ENCODE measurements around the gene UCHL1. TPM values are rescaled to one million over a fixed set of nuclear protein-coding genes. Genes with fewer than 3 reads are reported as not detected.
"Not testable (repeated sequence)": the region's sequence is repeated elsewhere in the genome, so short reads cannot be mapped to it uniquely, and the experiment has no call there.

The UCHL1 gene
- total RNA-seq, 1 donor from 2014 or later = 7.2 TPM

- Histone ChIP-seq H3K4me3 (no peak overlapping the region), H3K9me3 (no peaks in the 10 kb centered on the region), H3K4me1 (peaks cover 8% of the 10 kb centered on the region), H3K27me3 (no peaks in the 10 kb centered on the region), H3K27ac (no peak overlapping the region), H3K36me3 (no peaks in the 10 kb centered on the region)
- no peak for DNase-seq
- intact Hi-C loops (cut with DNase I) = no loop called here
- ATAC-seq = peak; percentile 56
- TF ChIP-seq, protein P1, sequence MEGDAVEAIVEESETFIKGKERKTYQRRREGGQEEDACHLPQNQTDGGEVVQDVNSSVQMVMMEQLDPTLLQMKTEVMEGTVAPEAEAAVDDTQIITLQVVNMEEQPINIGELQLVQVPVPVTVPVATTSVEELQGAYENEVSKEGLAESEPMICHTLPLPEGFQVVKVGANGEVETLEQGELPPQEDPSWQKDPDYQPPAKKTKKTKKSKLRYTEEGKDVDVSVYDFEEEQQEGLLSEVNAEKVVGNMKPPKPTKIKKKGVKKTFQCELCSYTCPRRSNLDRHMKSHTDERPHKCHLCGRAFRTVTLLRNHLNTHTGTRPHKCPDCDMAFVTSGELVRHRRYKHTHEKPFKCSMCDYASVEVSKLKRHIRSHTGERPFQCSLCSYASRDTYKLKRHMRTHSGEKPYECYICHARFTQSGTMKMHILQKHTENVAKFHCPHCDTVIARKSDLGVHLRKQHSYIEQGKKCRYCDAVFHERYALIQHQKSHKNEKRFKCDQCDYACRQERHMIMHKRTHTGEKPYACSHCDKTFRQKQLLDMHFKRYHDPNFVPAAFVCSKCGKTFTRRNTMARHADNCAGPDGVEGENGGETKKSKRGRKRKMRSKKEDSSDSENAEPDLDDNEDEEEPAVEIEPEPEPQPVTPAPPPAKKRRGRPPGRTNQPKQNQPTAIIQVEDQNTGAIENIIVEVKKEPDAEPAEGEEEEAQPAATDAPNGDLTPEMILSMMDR (IDR thresholded peaks at IDR 0.05) = no peak
Observed at GRCh38 chr4:41307638-41308037, 50.9 kb downstream of the UCHL1 start.

DNA sequence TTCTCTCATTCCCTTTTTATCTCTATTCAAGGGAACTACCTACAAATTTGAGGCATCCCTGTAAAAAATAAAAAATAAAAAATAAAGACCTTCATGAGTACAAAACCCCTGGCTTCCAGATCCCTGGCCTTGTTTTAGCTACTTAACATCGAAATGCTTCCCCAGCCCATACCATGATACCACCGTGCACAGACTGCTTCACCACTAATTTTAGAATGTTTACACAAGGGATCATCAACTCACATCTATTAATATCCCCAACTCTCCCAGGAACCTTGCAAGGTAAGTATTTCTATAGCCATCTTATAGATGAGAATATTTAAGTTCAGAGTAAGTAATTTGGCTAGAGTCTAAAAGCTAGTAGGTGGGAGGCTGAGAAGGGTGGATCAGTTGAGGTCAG lies 51.7 kb downstream of the UCHL1 start:
- TF ChIP-seq, protein P1 (IDR thresholded peaks at IDR 0.05) = no peak
- Histone ChIP-seq H3K4me1 (peaks cover 8% of the 10 kb centered on the region), H3K9me3 (no peaks in the 10 kb centered on the region), H3K36me3 (no peaks in the 10 kb centered on the region), H3K4me3 (no peak overlapping the region), H3K27ac (no peak overlapping the region), H3K27me3 (no peaks in the 10 kb centered on the region)
- intact Hi-C loops (cut with DNase I) = no loop called here
- ATAC-seq = no peak
- DNase-seq = no peak

DNA sequence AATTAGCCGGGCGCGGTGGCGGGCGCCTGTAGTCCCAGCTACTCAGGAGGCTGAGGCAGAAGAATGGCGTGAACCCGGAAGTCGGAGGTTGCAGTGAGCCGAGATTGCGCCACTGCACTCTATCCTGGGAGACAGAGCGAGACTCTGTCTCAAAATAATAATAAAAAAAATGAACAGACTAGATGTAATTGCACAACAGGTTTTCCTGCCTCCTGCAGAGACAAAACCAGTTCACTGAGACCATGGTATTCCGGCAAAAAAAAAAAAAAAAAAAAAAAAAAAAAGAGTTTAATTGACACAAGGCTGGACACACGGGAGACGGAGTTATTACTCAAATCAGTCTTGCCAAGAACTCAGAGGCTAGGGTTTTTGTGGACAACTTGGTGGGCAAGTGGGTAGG lies 58.7 kb downstream of the UCHL1 start:
- DNase-seq; H3K4me3 ChIP-seq; intact Hi-C loops (cut with DNase I); H3K4me1 ChIP-seq; H3K27me3 ChIP-seq; H3K9me3 ChIP-seq; H3K27ac ChIP-seq; ATAC-seq; H3K36me3 ChIP-seq: not testable (repeated sequence)

DNA sequence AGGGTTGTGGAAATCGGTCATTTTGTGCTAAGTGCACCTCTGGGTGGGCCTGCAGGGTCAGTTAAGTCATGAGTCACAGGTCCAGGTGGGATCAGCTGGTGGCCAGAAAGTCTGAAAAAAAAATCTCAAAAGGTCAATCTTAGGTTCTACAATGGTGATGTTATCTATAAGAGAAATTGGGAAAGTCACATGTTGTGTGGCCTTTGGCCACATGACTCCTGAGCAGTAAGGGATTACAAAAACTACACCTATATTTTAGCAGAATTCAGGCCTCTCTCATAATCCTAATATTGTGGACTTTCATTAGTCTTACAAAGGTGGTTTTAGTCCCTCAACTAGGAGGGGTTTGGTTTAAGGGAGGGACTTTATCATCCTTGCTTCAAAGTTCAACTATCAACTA lies 59.1 kb downstream of the UCHL1 start:
- H3K4me3 ChIP-seq = no peak overlapping the region
- DNase-seq (no peak), ATAC-seq (no peak)
- H3K27me3 ChIP-seq = no peaks in the 10 kb centered on the region
- H3K9me3 ChIP-seq = no peaks in the 10 kb centered on the region
- H3K36me3 ChIP-seq = no peaks in the 10 kb centered on the region
- no peak overlapping the region for H3K27ac ChIP-seq
- intact Hi-C loops (cut with DNase I) = no loop called here
- TF ChIP-seq, protein P1 (IDR thresholded peaks at IDR 0.05) = no peak
- H3K4me1 ChIP-seq = no peaks in the 10 kb centered on the region

Other genes with a start within 250 kb of the UCHL1 start
- gene APBB2, start 42.4 kb upstream of the UCHL1 start, total RNA-seq = 88.2 TPM